B cell (primary cell): Measurements from ENCODE around the gene PDE4A. TPM values are rescaled to one million over a fixed set of nuclear protein-coding genes. Genes with fewer than 3 reads are reported as not detected.
A peak's percentile ranks its signal among the peaks of the same experiment; 100 is the strongest.
"Not testable (repeated sequence)": the region's sequence is repeated elsewhere in the genome, so short reads cannot be mapped to it uniquely, and the experiment has no call there.

Experiments used
- ATAC-seq: fragments of 200-7000 bp; cut with Tn5 transposase; one replicate; pipeline ENCODE4 v1.10.0; 2021; ENCODE audit warnings: low read depth, mild to moderate bottlenecking, moderate number of reproducible peaks, moderate library complexity
- CTCF ChIA-PET: fragments of 350-600 bp; sonication (Branson Sonifier 250); formaldehyde crosslinking; loops from one replicate; lab custom pipeline; 2021; ENCODE audit warnings: antibody characterized with exemption, inconsistent platforms; lab: Charles Lee
- POLR2A ChIA-PET: fragments of 350-600 bp; sonication (Branson Sonifier 250); formaldehyde crosslinking; loops from one replicate; lab custom pipeline; 2021; ENCODE audit warnings: antibody characterized with exemption; lab: Charles Lee
- DNase-seq: peaks from one replicate; pipeline ENCODE4 v3.0.0; 2013
- H2AFZ ChIP-seq: 2 replicates; pipeline ENCODE4 v1.6.1; 2012; ENCODE audit warnings: mild to moderate bottlenecking, low read depth, low read length; ENCODE audit not compliant: insufficient read depth, poor library complexity, severe bottlenecking
- H3K27ac ChIP-seq, 2 donors: 1 replicate in 1 of 2; 2 replicates in 1 of 2; pipeline ENCODE4 v1.5.1; 2012 to 2013; ENCODE audit warnings: low read length in 2 of 2, mild to moderate bottlenecking in 2 of 2, moderate library complexity in 1 of 2
- H3K27me3 ChIP-seq, 4 experiments: fragments of 200-600 bp in 1 of 4; sonication (generic) in 1 of 4; replicated peaks in 1 of 4; 1 replicate in 2 of 4; 2 replicates in 2 of 4; pipeline versions ENCODE4 v1.6.1 to v1.7.0; 2013 to 2016; ENCODE audit warnings: low read length in 3 of 4, mild to moderate bottlenecking in 2 of 4, mixed read lengths in 1 of 4, moderate library complexity in 1 of 4; ENCODE audit not compliant: insufficient read depth in 4 of 4, control insufficient read depth in 3 of 4; ENCODE audit errors: control extremely low read depth in 1 of 4
- H3K36me3 ChIP-seq, 2 experiments: replicated peaks in 1 of 2; 1 replicate in 1 of 2; 2 replicates in 1 of 2; pipeline versions ENCODE4 v1.6.1 to v1.7.1; 2013; ENCODE audit warnings: low read length in 1 of 2; ENCODE audit not compliant: insufficient read depth in 2 of 2, control insufficient read depth in 1 of 2; ENCODE audit errors: control extremely low read depth in 1 of 2, extremely low read depth in 1 of 2
- H3K4me1 ChIP-seq, 2 donors: fragments of 200-600 bp in 1 of 2; sonication (generic) in 1 of 2; 1 replicate in 1 of 2; 2 replicates in 1 of 2; pipeline versions ENCODE4 v1.5.1 to v1.6.1; 2013 to 2017; ENCODE audit warnings: low read length in 2 of 2; ENCODE audit not compliant: control insufficient read depth in 2 of 2, insufficient read depth in 2 of 2
- H3K4me2 ChIP-seq: replicated peaks from 2 replicates; pipeline ENCODE3; 2012; ENCODE audit warnings: mild to moderate bottlenecking, low read depth, low read length; ENCODE audit not compliant: poor library complexity, severe bottlenecking
- H3K4me3 ChIP-seq, 5 experiments: fragments of 200-600 bp in 1 of 5; sonication (generic) in 1 of 5; 1 replicate in 3 of 5; 2 replicates in 2 of 5; pipeline versions ENCODE4 v1.5.1 to v1.7.0; 2011 to 2016; ENCODE audit warnings: low read length in 4 of 5, mild to moderate bottlenecking in 4 of 5, low read depth in 2 of 5, control low read depth in 1 of 5, moderate library complexity in 1 of 5; ENCODE audit not compliant: insufficient read depth in 1 of 5; ENCODE audit errors: control extremely low read depth in 1 of 5, extremely low read depth in 1 of 5
- H3K79me2 ChIP-seq: fragments of 200-600 bp; sonication (generic); one replicate; pipeline ENCODE4 v1.6.0; 2016; ENCODE audit warnings: low read length; ENCODE audit not compliant: control insufficient read depth, insufficient read depth
- H3K9ac ChIP-seq: fragments of 200-600 bp; sonication (generic); 2 replicates; pipeline ENCODE4 v1.6.1; 2017; ENCODE audit warnings: mild to moderate bottlenecking, low read length, moderate library complexity
- H3K9me3 ChIP-seq, 3 donors: one replicate each; pipeline versions ENCODE4 v1.6.1 to v1.7.1; 2013; ENCODE audit warnings: low read length in 2 of 3; ENCODE audit not compliant: control insufficient read depth in 2 of 3, insufficient read depth in 1 of 3; ENCODE audit errors: control extremely low read depth in 1 of 3
- H4K20me1 ChIP-seq: 2 replicates; pipeline ENCODE4 v1.6.0; 2012; ENCODE audit warnings: mild to moderate bottlenecking, low read length; ENCODE audit not compliant: insufficient read depth, control insufficient read depth, poor library complexity, severe bottlenecking
- H3K27ac Mint-ChIP-seq: one replicate; pipeline ENCODE4 v1.8.0; 2021; ENCODE audit warnings: mixed read lengths
- H3K27me3 Mint-ChIP-seq: one replicate; pipeline ENCODE4 v1.8.0; 2021; ENCODE audit warnings: mixed read lengths
- H3K4me1 Mint-ChIP-seq: one replicate; pipeline ENCODE4 v1.8.0; 2021; ENCODE audit warnings: mixed read lengths
- H3K4me3 Mint-ChIP-seq: one replicate; pipeline ENCODE4 v1.8.0; 2021; ENCODE audit warnings: mixed read lengths
- H3K9me3 Mint-ChIP-seq: one replicate; pipeline ENCODE4 v1.8.0; 2022; ENCODE audit warnings: mixed read lengths; ENCODE audit not compliant: insufficient read depth
- EZH2 ChIP-seq: IDR thresholded peaks from 2 replicates; pipeline ENCODE4 v1.6.1; 2012; ENCODE audit warnings: borderline replicate concordance, low read depth, mild to moderate bottlenecking, moderate library complexity, low read length; ENCODE audit not compliant: insufficient read depth, poor library complexity, severe bottlenecking
- WGBS: methylation state at CpG from one replicate; pipeline ENCODE4 v1.1.5; 2013; ENCODE audit warnings: missing lambda C conversion rate; ENCODE audit not compliant: insufficient coverage; 5-methylcytosine and 5-hydroxymethylcytosine counted together
- intact Hi-C: fragments of 100-400 bp; cut with micrococcal nuclease; formaldehyde crosslinking; loops from one replicate; pipeline ENCODE4 v1.10.0; 2022
- polyA plus RNA-seq: library from polyadenylated mRNA; depleted of rRNA; stranded (reverse); fragments of >200 nt; gene quantifications from 2 replicates; pipeline ENCODE4 v1.2.3, GENCODE V29; 2012
- total RNA-seq, 2 donors: library from RNA; stranded (reverse); fragments of 120-200 nt in 1 of 2; gene quantifications; 1 replicate in 1 of 2; 2 replicates in 1 of 2; pipeline versions ENCODE4 v1.2.3 to v1.2.4, GENCODE V29; 2013 to 2022
- TF ChIP-seq, protein P1 (sequence below): fragments of 200-600 bp; IDR thresholded peaks from one replicate; pipeline ENCODE4 v1.8.0; 2022; ENCODE audit warnings: antibody characterized with exemption, mild to moderate bottlenecking

The PDE4A gene
- total and polyA plus RNA-seq, 2 donors (not counting 1 experiment from before 2014, with no cell fraction given), result 1.5 to 10.9 TPM

- H3K27me3 ChIP-seq, H3K9me3 Mint-ChIP-seq, H3K27me3 Mint-ChIP-seq, H3K79me2 ChIP-seq, H3K9me3 ChIP-seq, H4K20me1 ChIP-seq, H3K36me3 ChIP-seq, ATAC-seq, intact Hi-C loops, H3K27ac Mint-ChIP-seq, H3K4me1 ChIP-seq, DNase-seq, H3K27ac ChIP-seq, H3K4me3 ChIP-seq: not testable (repeated sequence)
- Mint-ChIP-seq H3K4me1 (peaks cover 11% of the 10 kb centered on the region), H3K4me3 (peak overlapping the region; percentile 69)
- CTCF ChIA-PET, result interaction anchor here (0.6 to 1.7 kb wide), 5 partner anchors 9 to 1572 kb away, joined by 3 to 8 read pairs (median 3); no protein-coding TSS in a partner anchor
- Histone ChIP-seq H2AFZ (peak overlapping the region; percentile 81), H3K9ac (peak overlapping the region; percentile 68), H3K4me2 (peak overlapping the region; percentile 96)
- WGBS, result 92% methylated on average over 11 of the region's 15 CpGs
- POLR2A ChIA-PET, result interaction anchor here (0.7 kb wide), 1 partner anchor 92 kb away, joined by 4 read pairs; no protein-coding TSS in a partner anchor
Observed at GRCh38 chr19:10462042-10462441, 41.7 kb downstream of the PDE4A start.

DNA sequence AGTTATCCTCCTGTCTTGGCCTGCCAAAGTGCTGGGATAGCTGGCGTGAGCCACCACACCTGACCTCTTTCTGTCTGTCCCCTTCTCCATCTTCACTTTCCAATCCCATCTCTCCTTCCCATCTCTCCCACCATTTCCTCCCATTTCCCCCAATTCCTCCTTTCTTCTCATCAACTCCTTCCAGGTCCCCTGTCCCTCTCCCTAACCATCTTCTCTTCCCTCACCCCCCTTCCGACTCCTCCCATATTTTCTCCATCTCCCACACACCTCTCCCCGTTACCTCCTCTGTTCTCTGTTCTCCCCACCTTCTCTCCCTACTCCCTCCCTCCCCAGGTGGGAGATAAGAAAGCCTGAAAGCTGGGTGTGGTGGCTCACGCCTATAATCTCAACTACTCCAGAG, 42.2 kb downstream of the PDE4A start:
- Histone ChIP-seq H3K27ac (no peak overlapping the region), H3K4me3 (no peak overlapping the region), H3K9ac (no peak overlapping the region), H4K20me1 (no peaks in the 10 kb centered on the region), H3K9me3 (peaks cover 0 to 3% (median 0%) of the 10 kb centered on the region in 3 donors), H3K27me3 (no peaks in the 10 kb centered on the region), H3K36me3 (no peaks in the 10 kb centered on the region), H3K4me1 (peaks cover 7 to 8% of the 10 kb centered on the region in 2 donors), H3K79me2 (no peaks in the 10 kb centered on the region), H3K4me2 (no peak overlapping the region), H2AFZ (no peak overlapping the region)
- ChIA-PET POLR2A (interaction anchor here (0.7 kb wide), 1 partner anchor 91 kb away, joined by 4 read pairs; no protein-coding TSS in a partner anchor), CTCF (interaction anchor here (0.7 to 1.7 kb wide), 2 partner anchors 26 to 1572 kb away, joined by 3 to 8 read pairs; no protein-coding TSS in a partner anchor)
- no peaks in the 10 kb centered on the region for H3K27me3 Mint-ChIP-seq
- H3K4me3 Mint-ChIP-seq, result no peak overlapping the region
- intact Hi-C loops, result no loop called here
- 85% methylated on average over 2 of the region's 4 CpGs for WGBS
- peaks cover 11% of the 10 kb centered on the region for H3K4me1 Mint-ChIP-seq
- ATAC-seq, result no peak
- no peak for DNase-seq
- no peak for TF ChIP-seq EZH2
- TF ChIP-seq, protein P1, sequence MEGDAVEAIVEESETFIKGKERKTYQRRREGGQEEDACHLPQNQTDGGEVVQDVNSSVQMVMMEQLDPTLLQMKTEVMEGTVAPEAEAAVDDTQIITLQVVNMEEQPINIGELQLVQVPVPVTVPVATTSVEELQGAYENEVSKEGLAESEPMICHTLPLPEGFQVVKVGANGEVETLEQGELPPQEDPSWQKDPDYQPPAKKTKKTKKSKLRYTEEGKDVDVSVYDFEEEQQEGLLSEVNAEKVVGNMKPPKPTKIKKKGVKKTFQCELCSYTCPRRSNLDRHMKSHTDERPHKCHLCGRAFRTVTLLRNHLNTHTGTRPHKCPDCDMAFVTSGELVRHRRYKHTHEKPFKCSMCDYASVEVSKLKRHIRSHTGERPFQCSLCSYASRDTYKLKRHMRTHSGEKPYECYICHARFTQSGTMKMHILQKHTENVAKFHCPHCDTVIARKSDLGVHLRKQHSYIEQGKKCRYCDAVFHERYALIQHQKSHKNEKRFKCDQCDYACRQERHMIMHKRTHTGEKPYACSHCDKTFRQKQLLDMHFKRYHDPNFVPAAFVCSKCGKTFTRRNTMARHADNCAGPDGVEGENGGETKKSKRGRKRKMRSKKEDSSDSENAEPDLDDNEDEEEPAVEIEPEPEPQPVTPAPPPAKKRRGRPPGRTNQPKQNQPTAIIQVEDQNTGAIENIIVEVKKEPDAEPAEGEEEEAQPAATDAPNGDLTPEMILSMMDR, result no peak
- H3K27ac Mint-ChIP-seq, result no peak overlapping the region
- H3K9me3 Mint-ChIP-seq, result no peaks in the 10 kb centered on the region
